22Rv1 (cell line): Measurements from ENCODE around the gene EHD4.

Experiments used
- CTCF ChIP-seq: fragments of 450-650 bp; IDR thresholded peaks from 2 replicates; pipeline ENCODE4 v1.5.1; 2017; ENCODE audit warnings: mild to moderate bottlenecking
- ZFX ChIP-seq: fragments of 450-650 bp; IDR thresholded peaks from 2 replicates; pipeline ENCODE4 v1.6.1; 2017; ENCODE audit warnings: antibody characterized with exemption, borderline replicate concordance

- no peak for TF ChIP-seq CTCF
- TF ChIP-seq ZFX: no peak
Observed at GRCh38 chr15:41866263-41866703, 106.1 kb downstream of the EHD4 start.
